GM18907 (cell line): ENCODE data around the gene MAEL.
A peak's percentile ranks its signal among the peaks of the same experiment; 100 is the strongest.

Experiments used
- ATAC-seq: cut with Tn5 transposase; IDR thresholded peaks from one replicate; pipeline ENCODE4 v1.9.1; 2021; ENCODE audit warnings: mild to moderate bottlenecking, moderate library complexity; ENCODE audit not compliant: unreplicated experiment

MAEL gene

GRCh38 chr1:167054946-167055630 is 66.0 kb downstream of the MAEL start:
- ATAC-seq, result no peak

GRCh38 chr1:167056529-167057231 is 67.6 kb downstream of the MAEL start:
- no peak for ATAC-seq

GRCh38 chr1:167057241-167057688 is 68.2 kb downstream of the MAEL start:
- ATAC-seq, result peak; percentile 81

GRCh38 chr1:167059045-167059808 is 70.1 kb downstream of the MAEL start:
- ATAC-seq, result no peak

- ATAC-seq, result no peak
Observed at GRCh38 chr1:167059809-167060107, 70.7 kb downstream of the MAEL start.

GRCh38 chr1:167060141-167061072 is 71.3 kb downstream of the MAEL start:
- no peak for ATAC-seq

- ATAC-seq, result no peak
Observed at GRCh38 chr1:167061073-167061464, 72.0 kb downstream of the MAEL start.

- no peak for ATAC-seq
Observed at GRCh38 chr1:167064621-167065020, 75.5 kb downstream of the MAEL start.

- no peak for ATAC-seq
Observed at GRCh38 chr1:167065471-167065870, 76.4 kb downstream of the MAEL start.

GRCh38 chr1:167066333-167067122 is 77.4 kb downstream of the MAEL start:
- peak; percentile 78 for ATAC-seq

GRCh38 chr1:167067904-167068303 is 78.8 kb downstream of the MAEL start:
- no peak for ATAC-seq

GRCh38 chr1:167068761-167069160 is 79.7 kb downstream of the MAEL start:
- no peak for ATAC-seq

- ATAC-seq, result no peak
Observed at GRCh38 chr1:167071286-167071685, 82.2 kb downstream of the MAEL start.
